BJ (cell line): Measurements from ENCODE around the gene PPIE. TPM values are rescaled to one million over a fixed set of nuclear protein-coding genes. Genes with fewer than 3 reads are reported as not detected.

Source experiments
- CTCF ChIA-PET: fragments of 350-600 bp; formaldehyde crosslinking; extraction: SDS; loops from one replicate; lab custom pipeline; 2021; ENCODE audit warnings: antibody characterized with exemption, inconsistent platforms; lab: Yijun Ruan, JAX
- POLR2A ChIA-PET: fragments of 300-600 bp; sonication (Branson Sonifier 250); formaldehyde crosslinking; extraction: SDS; loops from one replicate; lab custom pipeline; 2021; ENCODE audit warnings: antibody characterized with exemption; lab: Charles Lee
- DNase-seq: peaks from one replicate; pipeline ENCODE4 v3.0.0-alpha.2; 2011; ENCODE audit warnings: low read depth
- H3K27me3 ChIP-seq: 2 replicates; pipeline ENCODE4 v1.6.0; 2011; ENCODE audit warnings: low read length; ENCODE audit not compliant: control insufficient read depth, insufficient read depth
- H3K36me3 ChIP-seq: 2 replicates; pipeline ENCODE4 v1.5.1; 2011; ENCODE audit warnings: low read length; ENCODE audit not compliant: control insufficient read depth, insufficient read depth
- H3K4me3 ChIP-seq: 2 replicates; pipeline ENCODE4 v1.5.1; 2011; ENCODE audit warnings: low read depth, mild to moderate bottlenecking, control low read depth, low read length
- polyA minus RNA-seq: library from RNA; depleted of rRNA, polyadenylated mRNA; stranded (reverse); fragments of >200 nt; gene quantifications from 2 replicates; pipeline ENCODE4 v1.2.3, GENCODE V29; 2011; rRNA and poly(A)+ RNA removed
- polyA plus RNA-seq: library from polyadenylated mRNA; depleted of rRNA; stranded (reverse); fragments of >200 nt; gene quantifications from 2 replicates; pipeline ENCODE4 v1.2.3, GENCODE V29; 2011; rRNA removed
- TF ChIP-seq, protein P1 (sequence below): IDR thresholded peaks from 2 replicates; pipeline ENCODE4 v1.5.1; 2011; ENCODE audit warnings: low read depth, mild to moderate bottlenecking, control low read depth, inconsistent platforms, low read length, moderate library complexity; ENCODE audit not compliant: insufficient read depth

PPIE gene
- polyA plus RNA-seq (66.1 and 89.6 TPM in 2 replicates), polyA minus RNA-seq (13.6 and 18.2 TPM in 2 replicates)

DNA sequence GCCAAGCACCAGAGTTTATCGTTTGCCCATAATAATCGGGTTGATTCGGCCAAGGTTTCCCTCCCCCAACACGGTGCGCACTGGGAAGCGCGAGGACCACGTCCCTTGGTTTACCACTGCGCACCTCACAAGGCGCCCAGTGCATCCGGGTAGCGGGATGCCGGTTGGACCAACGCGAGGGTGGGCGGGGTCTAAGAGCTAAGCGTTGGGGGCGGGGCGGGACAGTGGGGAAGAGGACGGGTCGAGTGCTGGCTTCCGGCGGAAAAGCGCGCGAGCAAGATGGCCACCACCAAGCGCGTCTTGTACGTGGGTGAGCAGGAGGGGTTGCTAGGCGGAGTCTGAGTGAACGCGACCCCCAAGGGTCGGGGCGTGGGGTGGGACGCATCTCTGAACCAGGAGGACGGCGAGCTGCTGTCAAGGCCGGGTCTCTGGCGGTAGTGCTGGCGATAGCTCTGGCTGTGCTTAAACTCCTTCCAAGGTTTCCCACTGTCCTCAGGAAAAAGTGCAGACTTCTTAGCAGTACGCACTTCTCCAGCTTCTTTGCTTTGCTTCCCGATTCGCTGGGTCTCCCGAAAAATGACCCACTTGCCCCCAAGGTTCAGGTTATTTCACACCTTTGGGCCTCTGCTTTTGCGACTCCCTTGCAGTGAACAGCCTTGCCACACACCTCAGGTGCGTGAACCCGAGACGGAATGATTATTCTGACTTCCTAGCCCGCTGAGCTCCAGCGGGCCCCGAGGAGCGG, at the start of gene PPIE:
PPIE (plus strand) TSS at position 261 of the 745 bp plus-strand sequence; CDS start at position 280, 19 bp downstream.
- CTCF ChIA-PET: interaction anchor here (0.8 to 1.8 kb wide), 3 partner anchors 17 to 181 kb away, joined by 3 to 5 read pairs (median 3); no protein-coding TSS in a partner anchor
- TF ChIP-seq, protein P1, sequence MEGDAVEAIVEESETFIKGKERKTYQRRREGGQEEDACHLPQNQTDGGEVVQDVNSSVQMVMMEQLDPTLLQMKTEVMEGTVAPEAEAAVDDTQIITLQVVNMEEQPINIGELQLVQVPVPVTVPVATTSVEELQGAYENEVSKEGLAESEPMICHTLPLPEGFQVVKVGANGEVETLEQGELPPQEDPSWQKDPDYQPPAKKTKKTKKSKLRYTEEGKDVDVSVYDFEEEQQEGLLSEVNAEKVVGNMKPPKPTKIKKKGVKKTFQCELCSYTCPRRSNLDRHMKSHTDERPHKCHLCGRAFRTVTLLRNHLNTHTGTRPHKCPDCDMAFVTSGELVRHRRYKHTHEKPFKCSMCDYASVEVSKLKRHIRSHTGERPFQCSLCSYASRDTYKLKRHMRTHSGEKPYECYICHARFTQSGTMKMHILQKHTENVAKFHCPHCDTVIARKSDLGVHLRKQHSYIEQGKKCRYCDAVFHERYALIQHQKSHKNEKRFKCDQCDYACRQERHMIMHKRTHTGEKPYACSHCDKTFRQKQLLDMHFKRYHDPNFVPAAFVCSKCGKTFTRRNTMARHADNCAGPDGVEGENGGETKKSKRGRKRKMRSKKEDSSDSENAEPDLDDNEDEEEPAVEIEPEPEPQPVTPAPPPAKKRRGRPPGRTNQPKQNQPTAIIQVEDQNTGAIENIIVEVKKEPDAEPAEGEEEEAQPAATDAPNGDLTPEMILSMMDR: no peak
- POLR2A ChIA-PET: interaction anchor here (0.6 kb wide), 1 partner anchor 67 kb away, joined by 7 read pairs; no protein-coding TSS in a partner anchor
- Histone ChIP-seq H3K36me3 (peaks cover 6% of the 10 kb centered on the region), H3K4me3 (peak within 1 kb of the TSS; percentile 96), H3K27me3 (peaks cover 3% of the 10 kb centered on the region)
- DNase-seq: peak; percentile 37

DNA sequence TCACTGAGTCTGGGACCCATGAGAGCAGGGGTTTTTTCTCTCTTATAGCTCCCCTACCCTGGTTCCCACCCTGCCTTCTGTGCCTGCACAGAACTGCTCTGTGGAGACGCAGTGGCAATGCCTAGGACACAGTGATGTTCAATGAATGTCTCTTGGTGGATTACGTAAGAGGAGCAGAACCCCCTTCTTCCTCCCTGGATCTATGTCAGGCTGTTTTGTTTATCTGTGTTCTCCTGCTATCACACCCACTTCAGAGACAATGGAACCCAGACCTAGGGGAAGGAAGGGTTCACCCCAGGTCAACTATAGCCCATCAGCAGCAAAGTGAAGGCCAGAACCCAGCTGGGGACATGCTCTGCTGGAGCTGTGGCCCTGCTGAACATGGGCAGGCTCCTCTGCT, 49.5 kb upstream of the PPIE start:
- no peaks in the 10 kb centered on the region for H3K36me3 ChIP-seq
- TF ChIP-seq, protein P1: no peak
- H3K4me3 ChIP-seq: no peak overlapping the region
- ChIA-PET POLR2A (no interaction called here), CTCF (interaction anchor here (1.1 to 1.4 kb wide), 3 partner anchors 8 to 36 kb away, joined by 3 to 6 read pairs (median 4); no protein-coding TSS in a partner anchor)
- no peak for DNase-seq
- H3K27me3 ChIP-seq: peaks cover 56% of the 10 kb centered on the region

DNA sequence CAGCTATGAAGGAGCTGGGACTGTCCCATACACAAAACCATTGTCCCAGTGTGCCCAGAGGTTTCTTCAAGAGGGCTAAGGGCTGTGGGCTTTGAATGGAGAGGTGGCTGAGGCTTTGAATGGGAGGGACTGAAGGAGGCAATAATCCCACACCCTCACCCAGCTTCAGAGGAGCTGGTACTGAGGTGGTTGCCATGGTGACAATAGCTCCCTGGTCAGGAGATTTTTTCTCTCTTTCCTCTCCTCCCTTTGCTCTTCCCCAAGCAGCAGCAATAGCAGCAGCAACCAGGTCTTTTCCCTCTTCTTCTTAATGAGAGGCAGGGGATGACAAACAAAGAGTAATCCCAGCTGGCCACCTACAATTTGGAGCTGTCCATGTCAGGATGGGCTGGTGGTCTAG, 49.0 kb upstream of the PPIE start:
- ChIA-PET CTCF (interaction anchor here (1.1 to 1.4 kb wide), 3 partner anchors 9 to 37 kb away, joined by 3 to 6 read pairs (median 4); no protein-coding TSS in a partner anchor), POLR2A (no interaction called here)
- TF ChIP-seq, protein P1: no peak
- no peaks in the 10 kb centered on the region for H3K36me3 ChIP-seq
- peaks cover 55% of the 10 kb centered on the region for H3K27me3 ChIP-seq
- DNase-seq: no peak
- no peak overlapping the region for H3K4me3 ChIP-seq

DNA sequence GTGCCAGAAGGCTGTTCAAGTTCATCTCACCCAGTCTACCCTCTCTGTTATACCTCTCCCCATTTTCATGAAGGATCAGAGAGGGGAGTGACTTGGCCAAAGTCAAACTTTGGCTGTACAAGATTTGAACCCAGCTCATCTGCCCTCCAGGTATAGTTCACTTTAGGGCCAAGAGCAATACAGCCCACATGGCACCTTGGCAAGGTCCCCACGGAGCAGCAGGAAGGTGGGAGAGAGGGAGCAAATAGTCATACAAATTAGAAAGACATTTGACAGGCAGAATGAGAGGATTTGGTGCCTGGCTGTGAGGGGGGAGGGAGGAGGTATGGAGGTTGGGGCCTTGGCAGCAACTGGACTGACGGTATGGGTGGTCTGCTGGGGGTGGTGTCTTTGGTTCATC, 48.5 kb upstream of the PPIE start:
- no peaks in the 10 kb centered on the region for H3K36me3 ChIP-seq
- no peak overlapping the region for H3K4me3 ChIP-seq
- no peak for DNase-seq
- POLR2A ChIA-PET: no interaction called here
- TF ChIP-seq, protein P1: no peak
- peaks cover 54% of the 10 kb centered on the region for H3K27me3 ChIP-seq
- CTCF ChIA-PET: interaction anchor here (0.6 to 1.4 kb wide), 4 partner anchors 9 to 37 kb away, joined by 3 to 6 read pairs (median 4); no protein-coding TSS in a partner anchor

DNA sequence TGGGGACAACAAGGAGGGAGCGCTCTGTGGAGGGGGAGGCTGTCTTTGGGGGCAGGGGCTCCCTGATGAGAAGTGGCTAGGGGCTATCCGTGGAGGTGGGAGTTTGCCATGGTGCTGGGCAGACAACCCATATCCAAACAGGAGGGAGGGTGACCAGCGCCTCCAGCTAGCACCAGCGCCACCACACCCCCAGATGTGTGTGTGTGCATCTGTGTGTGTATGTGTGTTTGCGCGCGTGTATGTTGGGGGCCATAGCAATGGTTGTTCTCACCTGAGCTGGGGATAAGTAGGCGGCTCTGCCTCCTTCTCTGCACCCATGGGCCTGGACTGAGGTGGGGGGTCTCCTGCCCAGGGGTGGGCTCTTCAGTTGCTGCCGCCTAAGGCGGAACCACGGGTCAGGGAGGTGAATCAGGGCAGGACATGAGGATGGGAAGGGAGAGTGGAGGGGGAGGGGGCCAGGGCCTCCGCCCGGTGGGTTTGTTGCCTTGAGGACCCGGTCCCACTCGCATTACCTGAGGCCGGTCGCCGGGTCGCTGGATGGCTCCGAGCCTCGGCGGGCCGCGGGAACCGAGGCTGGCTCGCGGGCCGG, 47.8 kb upstream of the PPIE start:
- POLR2A ChIA-PET: no interaction called here
- DNase-seq: no peak
- peaks cover 55% of the 10 kb centered on the region for H3K27me3 ChIP-seq
- CTCF ChIA-PET: interaction anchor here (0.6 to 1.8 kb wide), 6 partner anchors 10 to 37 kb away, joined by 3 to 7 read pairs (median 4); no protein-coding TSS in a partner anchor
- TF ChIP-seq, protein P1: no peak
- no peak overlapping the region for H3K4me3 ChIP-seq
- H3K36me3 ChIP-seq: no peaks in the 10 kb centered on the region
